GM12801 (cell line): Measurements from ENCODE around the gene LRRC56.

Experiments
- CTCF ChIP-seq: IDR thresholded peaks from one replicate; pipeline ENCODE4 v1.5.1; 2011; ENCODE audit warnings: control low read depth; ENCODE audit not compliant: insufficient read length; ENCODE audit errors: extremely low read depth

LRRC56 gene

GRCh38 chr11:490186-490929 lies 47.0 kb upstream of the LRRC56 start:
- TF ChIP-seq CTCF = no peak

DNA sequence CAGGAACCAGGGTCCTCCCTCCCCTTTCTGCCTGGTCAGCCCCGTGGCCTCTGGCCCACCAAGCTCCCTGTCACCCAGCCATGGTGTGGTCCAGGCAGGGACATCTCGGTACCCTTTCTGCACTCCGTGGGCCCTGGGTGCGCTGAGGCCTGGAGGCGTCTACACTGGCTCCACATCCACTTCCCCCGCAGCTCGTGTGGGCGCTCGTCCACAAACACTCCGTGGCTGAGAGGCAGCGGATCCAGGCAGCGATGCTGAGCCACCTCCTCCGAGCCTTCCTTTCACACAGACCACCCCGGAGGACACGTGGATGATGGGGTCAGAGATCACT lies 46.4 kb upstream of the LRRC56 start:
- TF ChIP-seq CTCF = no peak

DNA sequence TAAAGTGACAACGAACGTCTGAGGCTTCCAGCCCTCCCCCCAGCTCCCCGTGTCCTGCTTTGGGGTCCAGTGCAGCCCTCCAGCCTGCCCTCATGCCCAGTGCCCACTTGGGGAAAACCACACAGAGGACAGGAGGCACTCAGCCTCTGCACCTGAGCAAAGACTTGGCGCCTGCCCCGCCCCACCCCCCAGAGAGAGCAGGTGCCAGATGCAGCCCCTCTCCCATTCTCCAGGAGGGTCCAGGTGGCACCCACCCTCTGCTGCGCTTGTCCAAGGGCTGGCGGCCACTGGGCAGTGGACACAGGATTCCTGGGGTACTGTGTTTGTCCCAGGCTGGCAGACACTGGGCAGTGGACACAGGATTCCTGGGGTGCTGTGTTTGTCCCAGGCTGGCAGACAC lies 46.0 kb upstream of the LRRC56 start:
- TF ChIP-seq CTCF = no peak

DNA sequence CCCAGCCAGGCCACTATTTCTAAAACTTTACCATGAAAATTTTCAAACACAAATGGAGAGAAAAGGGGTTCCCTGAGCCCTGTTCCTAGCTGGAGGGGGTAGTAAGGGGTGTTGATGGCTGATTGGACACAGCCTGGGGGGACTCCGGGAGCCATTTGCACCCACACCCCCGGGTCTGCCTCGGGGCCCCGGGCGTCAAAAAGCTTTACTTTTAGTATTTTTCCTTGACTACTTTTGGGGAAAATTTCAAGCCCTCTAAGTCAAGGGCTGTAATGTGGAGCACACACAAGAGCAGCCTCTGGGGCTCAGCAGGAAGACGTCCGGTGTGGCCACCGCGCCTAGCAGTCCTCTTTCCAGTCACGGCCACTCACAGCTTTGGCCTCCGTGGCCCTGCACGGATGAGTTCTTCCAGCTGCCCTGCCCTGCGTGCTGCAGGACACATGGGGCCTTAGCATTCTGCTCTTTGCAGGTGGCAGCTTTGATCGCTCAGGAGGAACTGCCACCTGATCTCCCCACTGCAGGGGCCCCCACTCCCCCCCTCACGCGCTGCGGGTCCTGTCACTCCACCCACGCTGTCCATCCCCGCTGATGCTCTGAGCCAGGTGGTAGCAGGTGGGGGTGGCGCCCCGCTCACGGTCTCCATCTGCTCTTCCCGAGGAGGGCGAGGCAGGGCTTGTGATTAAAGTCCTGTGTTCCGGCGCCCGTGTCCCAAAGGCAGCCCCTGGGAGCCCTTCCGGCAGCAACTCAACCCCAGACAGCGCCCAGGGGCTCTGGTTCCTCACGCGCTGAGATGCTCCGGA lies 44.7 kb upstream of the LRRC56 start:
- TF ChIP-seq CTCF = no peak

- no peak for TF ChIP-seq CTCF
These were observed 42.4 kb upstream of the LRRC56 start for GRCh38 chr11:494761-495536.

GRCh38 chr11:495537-495931 lies 41.8 kb upstream of the LRRC56 start:
- no peak for TF ChIP-seq CTCF

- TF ChIP-seq CTCF = no peak
These were observed 40.3 kb upstream of the LRRC56 start for GRCh38 chr11:496834-497564.
